Mesothelial cell of epicardium (in vitro differentiated cells): ENCODE measurements around the gene SYAP1. TPM values are rescaled to one million over a fixed set of nuclear protein-coding genes. Genes with fewer than 3 reads are reported as not detected.
A peak's percentile ranks its signal among the peaks of the same experiment; 100 is the strongest.

Experiments used
- DNase-seq, 2 experiments: peaks; one replicate each; pipeline ENCODE4 v3.0.0; 2021; ENCODE audit warnings: low spot score in 2 of 2; ENCODE audit not compliant: unreplicated experiment in 2 of 2
- H3K27ac Mint-ChIP-seq: 2 replicates; pipeline ENCODE4 v1.8.0; 2021; ENCODE audit warnings: mixed read lengths
- H3K27me3 Mint-ChIP-seq: 2 replicates; pipeline ENCODE4 v1.8.0; 2021; ENCODE audit warnings: low read depth, mixed read lengths
- H3K36me3 Mint-ChIP-seq: 2 replicates; pipeline ENCODE4 v1.8.0; 2021; ENCODE audit warnings: mixed read lengths
- H3K4me1 Mint-ChIP-seq: 2 replicates; pipeline ENCODE4 v1.8.0; 2021; ENCODE audit warnings: mixed read lengths
- H3K4me3 Mint-ChIP-seq: 2 replicates; pipeline ENCODE4 v1.8.0; 2021; ENCODE audit warnings: mild to moderate bottlenecking, moderate library complexity, mixed read lengths
- H3K9me3 Mint-ChIP-seq: 2 replicates; pipeline ENCODE4 v1.8.0; 2021; ENCODE audit warnings: mixed read lengths
- CTCF ChIP-seq: fragments of 200-600 bp; sonication (generic); IDR thresholded peaks from one replicate; pipeline ENCODE4 v1.5.0; 2021; ENCODE audit warnings: antibody characterized with exemption; ENCODE audit not compliant: unreplicated experiment
- total RNA-seq: library from RNA; stranded (reverse); gene quantifications from 3 replicates; pipeline ENCODE4 v1.2.1, GENCODE V29; 2021

SYAP1 gene
- total RNA-seq, 1 donor from 2014 or later: 41.1 TPM

GRCh38 chrX:16695079-16695676 is 24.2 kb upstream of the SYAP1 start:
- Mint-ChIP-seq H3K36me3 (peaks cover 56% of the 10 kb centered on the region), H3K27ac (no peak overlapping the region)

GRCh38 chrX:16696956-16697355 is 22.5 kb upstream of the SYAP1 start:
- DNase-seq: no peak
- TF ChIP-seq CTCF: no peak
- Mint-ChIP-seq H3K9me3 (no peaks in the 10 kb centered on the region), H3K27ac (no peak overlapping the region), H3K36me3 (peaks cover 54% of the 10 kb centered on the region), H3K4me1 (no peaks in the 10 kb centered on the region), H3K4me3 (no peak overlapping the region), H3K27me3 (no peaks in the 10 kb centered on the region)

More at GRCh38 chrX:16695079-16695676, 24.2 kb upstream of the SYAP1 start:
- Mint-ChIP-seq H3K4me1 (no peaks in the 10 kb centered on the region), H3K9me3 (no peaks in the 10 kb centered on the region), H3K4me3 (no peak overlapping the region), H3K27me3 (no peaks in the 10 kb centered on the region)
- peak in 1 of 2 experiments; percentile 77 for DNase-seq
- peak; percentile 96 for TF ChIP-seq CTCF

GRCh38 chrX:16699389-16699788 is 20.0 kb upstream of the SYAP1 start:
- Mint-ChIP-seq H3K9me3 (no peaks in the 10 kb centered on the region), H3K4me3 (no peak overlapping the region), H3K27ac (no peak overlapping the region), H3K36me3 (peaks cover 55% of the 10 kb centered on the region), H3K4me1 (no peaks in the 10 kb centered on the region), H3K27me3 (no peaks in the 10 kb centered on the region)
- no peak for TF ChIP-seq CTCF
- DNase-seq: no peak

GRCh38 chrX:16700734-16701133 is 18.7 kb upstream of the SYAP1 start:
- Mint-ChIP-seq H3K4me1 (no peaks in the 10 kb centered on the region), H3K27ac (no peak overlapping the region), H3K4me3 (no peak overlapping the region), H3K27me3 (no peaks in the 10 kb centered on the region), H3K36me3 (peaks cover 53% of the 10 kb centered on the region), H3K9me3 (no peaks in the 10 kb centered on the region)
- TF ChIP-seq CTCF: no peak
- no peak for DNase-seq

GRCh38 chrX:16702700-16703599 is 16.5 kb upstream of the SYAP1 start:
- Mint-ChIP-seq H3K4me3 (no peak overlapping the region), H3K27ac (no peak overlapping the region), H3K36me3 (peaks cover 40% of the 10 kb centered on the region)

More at GRCh38 chrX:16702700-16703599, 16.5 kb upstream of the SYAP1 start:
- no peaks in the 10 kb centered on the region for H3K27me3 Mint-ChIP-seq
- no peaks in the 10 kb centered on the region for H3K4me1 Mint-ChIP-seq
- TF ChIP-seq CTCF: no peak
- H3K9me3 Mint-ChIP-seq: no peaks in the 10 kb centered on the region
- DNase-seq: no peak
